Neutrophil (primary cell): ENCODE data around the gene OSBPL3.

Experiments
- H3K27ac ChIP-seq: fragments of 200-600 bp; sonication (generic); 2 replicates; pipeline ENCODE4 v1.5.1; 2016; ENCODE audit warnings: mild to moderate bottlenecking, moderate library complexity
- H3K27me3 ChIP-seq: fragments of 200-600 bp; sonication (generic); 2 replicates; pipeline ENCODE4 v1.6.0; 2016; ENCODE audit warnings: mild to moderate bottlenecking
- H3K36me3 ChIP-seq: fragments of 200-600 bp; sonication (generic); 2 replicates; pipeline ENCODE4 v1.5.1; 2017
- H3K4me1 ChIP-seq, 2 experiments: fragments of 200-600 bp in 1 of 2; sonication (generic) in 1 of 2; 1 replicate in 1 of 2; 2 replicates in 1 of 2; pipeline versions ENCODE4 v1.5.1 to v1.6.1; 2013 to 2016; ENCODE audit warnings: low read depth in 1 of 2, low read length in 1 of 2, mild to moderate bottlenecking in 1 of 2, moderate library complexity in 1 of 2; ENCODE audit not compliant: control insufficient read depth in 1 of 2, insufficient read depth in 1 of 2
- H3K4me3 ChIP-seq, 2 experiments: fragments of 200-600 bp in 1 of 2; sonication (generic) in 1 of 2; 1 replicate in 1 of 2; 2 replicates in 1 of 2; pipeline ENCODE4 v1.5.1; 2013 to 2016; ENCODE audit warnings: low read depth in 1 of 2, low read length in 1 of 2, mild to moderate bottlenecking in 1 of 2, moderate library complexity in 1 of 2
- H3K9me3 ChIP-seq: fragments of 200-600 bp; sonication (generic); 2 replicates; pipeline ENCODE4 v1.5.1; 2016
- CTCF ChIP-seq: fragments of 200-600 bp; sonication (generic); IDR thresholded peaks from 2 replicates; pipeline ENCODE4 v1.5.1; 2016; ENCODE audit warnings: antibody characterized with exemption

The OSBPL3 gene

GRCh38 chr7:24891311-24891735 is 88.7 kb downstream of the OSBPL3 start:
- H3K9me3 ChIP-seq = no peaks in the 10 kb centered on the region
- H3K27ac ChIP-seq = no peak overlapping the region
- H3K4me3 ChIP-seq = no peak overlapping the region
- H3K36me3 ChIP-seq = no peaks in the 10 kb centered on the region
- no peaks in the 10 kb centered on the region for H3K4me1 ChIP-seq
- TF ChIP-seq CTCF = no peak
- no peaks in the 10 kb centered on the region for H3K27me3 ChIP-seq

- H3K9me3 ChIP-seq = no peaks in the 10 kb centered on the region
- no peaks in the 10 kb centered on the region for H3K27me3 ChIP-seq
- no peak for TF ChIP-seq CTCF
- no peak overlapping the region for H3K27ac ChIP-seq
- no peaks in the 10 kb centered on the region for H3K4me1 ChIP-seq
- H3K4me3 ChIP-seq = no peak overlapping the region
- H3K36me3 ChIP-seq = no peaks in the 10 kb centered on the region
Measured at GRCh38 chr7:24889611-24890010, 90.4 kb downstream of the OSBPL3 start.

GRCh38 chr7:24888653-24889052 is 91.3 kb downstream of the OSBPL3 start:
- Histone ChIP-seq H3K4me3 (no peak overlapping the region), H3K4me1 (no peaks in the 10 kb centered on the region), H3K9me3 (no peaks in the 10 kb centered on the region), H3K27me3 (no peaks in the 10 kb centered on the region), H3K36me3 (no peaks in the 10 kb centered on the region), H3K27ac (no peak overlapping the region)
- no peak for TF ChIP-seq CTCF

GRCh38 chr7:24885716-24886115 is 94.3 kb downstream of the OSBPL3 start:
- Histone ChIP-seq H3K27ac (no peak overlapping the region), H3K36me3 (no peaks in the 10 kb centered on the region), H3K4me3 (no peak overlapping the region), H3K4me1 (no peaks in the 10 kb centered on the region), H3K9me3 (no peaks in the 10 kb centered on the region), H3K27me3 (no peaks in the 10 kb centered on the region)
- TF ChIP-seq CTCF = no peak

- H3K27me3 ChIP-seq = no peaks in the 10 kb centered on the region
- H3K4me3 ChIP-seq = no peak overlapping the region
- H3K27ac ChIP-seq = no peak overlapping the region
- H3K4me1 ChIP-seq = no peaks in the 10 kb centered on the region
- no peaks in the 10 kb centered on the region for H3K36me3 ChIP-seq
- no peaks in the 10 kb centered on the region for H3K9me3 ChIP-seq
- TF ChIP-seq CTCF = no peak
Measured at GRCh38 chr7:24885305-24885704, 94.7 kb downstream of the OSBPL3 start.

- Histone ChIP-seq H3K9me3 (no peaks in the 10 kb centered on the region), H3K36me3 (no peaks in the 10 kb centered on the region), H3K27ac (no peak overlapping the region), H3K27me3 (no peaks in the 10 kb centered on the region), H3K4me3 (no peak overlapping the region), H3K4me1 (no peaks in the 10 kb centered on the region)
- no peak for TF ChIP-seq CTCF
Measured at GRCh38 chr7:24884401-24884800, 95.6 kb downstream of the OSBPL3 start.
